NCI-H1048 (cell line): ENCODE results near the gene UBXN10.
"Not testable (repeated sequence)": the region's sequence is repeated elsewhere in the genome, so short reads cannot be mapped to it uniquely, and the experiment has no call there.

Experiments
- DNase-seq: peaks from one replicate; lab custom pipeline; 2025; lab: John Stamatoyannopoulos, UW

Gene UBXN10

GRCh38 chr1:20200966-20201365 is 15.1 kb downstream of the UBXN10 start:
- DNase-seq, result no peak

- DNase-seq, result no peak
Observed at GRCh38 chr1:20202166-20202565, 16.3 kb downstream of the UBXN10 start.

DNA sequence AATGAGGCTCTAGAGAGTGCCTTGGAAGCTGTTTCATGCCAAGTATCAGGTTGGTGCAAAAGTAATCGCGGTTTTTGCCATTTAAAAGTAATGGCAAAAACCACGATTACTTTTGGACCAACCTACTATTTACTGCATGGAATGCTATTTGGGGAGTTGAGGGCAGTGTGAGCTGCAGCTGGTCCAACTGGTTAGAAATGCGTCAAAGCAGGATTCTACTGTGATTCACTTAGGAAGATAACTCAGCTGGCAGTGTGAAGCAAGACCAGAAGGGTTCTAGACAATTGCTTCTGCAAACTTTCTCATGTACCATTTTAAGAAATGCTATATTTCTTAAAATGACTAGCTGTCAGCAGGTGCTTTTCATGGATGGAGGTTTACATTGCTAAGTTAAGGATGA is 21.6 kb downstream of the UBXN10 start:
- DNase-seq, result no peak

DNA sequence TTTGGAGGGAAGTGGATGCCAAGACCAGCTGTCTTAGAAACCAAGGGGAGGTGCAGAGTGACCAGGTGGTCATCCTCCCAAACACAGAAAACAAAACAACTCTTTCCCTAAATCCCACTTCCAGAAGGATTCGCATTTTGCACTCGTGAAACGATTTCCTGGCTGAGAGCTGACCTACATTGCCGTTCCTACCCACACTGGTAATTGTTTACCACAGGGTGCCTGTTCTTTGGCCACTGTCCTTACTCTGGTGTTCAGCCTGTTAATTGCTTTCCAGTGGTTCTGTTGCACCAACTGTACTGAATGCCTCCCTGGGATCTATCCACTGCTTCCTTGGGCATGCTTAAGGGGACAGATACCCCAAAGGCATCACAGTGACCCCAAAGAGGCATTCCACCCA is 23.6 kb downstream of the UBXN10 start:
- no peak for DNase-seq

DNA sequence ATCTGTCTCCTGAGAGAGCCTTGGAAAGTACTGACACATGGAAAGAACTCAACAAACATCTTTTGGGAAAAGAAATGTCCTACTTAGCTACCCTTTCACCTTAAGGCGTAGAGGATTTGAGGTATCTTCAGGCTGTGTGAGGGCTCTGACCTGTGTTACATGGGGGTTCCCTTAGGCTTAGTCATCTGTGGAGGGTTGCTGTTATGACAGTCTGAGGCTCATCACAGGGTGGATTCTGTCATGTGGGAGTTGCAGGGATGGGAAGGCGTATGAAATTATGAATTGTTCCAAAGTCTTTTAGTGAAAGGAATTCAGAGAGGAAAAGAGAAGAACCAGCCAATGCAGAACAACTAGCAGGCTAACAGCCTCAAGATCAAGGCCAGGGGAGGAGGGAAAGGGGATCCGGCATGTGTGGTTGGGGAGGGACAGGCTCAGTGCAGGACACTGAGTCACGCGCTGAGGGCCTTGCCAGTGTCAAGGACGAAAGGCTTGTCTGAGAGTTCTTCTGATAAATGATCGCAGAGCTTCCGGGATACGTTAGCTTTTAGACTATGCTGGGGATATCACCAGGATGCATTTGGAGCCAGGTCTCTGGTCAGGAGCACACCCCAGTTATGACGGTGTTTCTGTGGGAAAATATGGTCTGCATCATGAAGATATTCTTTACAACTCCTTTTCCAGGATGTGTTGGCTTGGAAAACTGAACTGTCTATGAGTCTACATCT is 25.0 kb downstream of the UBXN10 start:
- DNase-seq, result no peak

GRCh38 chr1:20211511-20211931 is 25.6 kb downstream of the UBXN10 start:
- no peak for DNase-seq

DNA sequence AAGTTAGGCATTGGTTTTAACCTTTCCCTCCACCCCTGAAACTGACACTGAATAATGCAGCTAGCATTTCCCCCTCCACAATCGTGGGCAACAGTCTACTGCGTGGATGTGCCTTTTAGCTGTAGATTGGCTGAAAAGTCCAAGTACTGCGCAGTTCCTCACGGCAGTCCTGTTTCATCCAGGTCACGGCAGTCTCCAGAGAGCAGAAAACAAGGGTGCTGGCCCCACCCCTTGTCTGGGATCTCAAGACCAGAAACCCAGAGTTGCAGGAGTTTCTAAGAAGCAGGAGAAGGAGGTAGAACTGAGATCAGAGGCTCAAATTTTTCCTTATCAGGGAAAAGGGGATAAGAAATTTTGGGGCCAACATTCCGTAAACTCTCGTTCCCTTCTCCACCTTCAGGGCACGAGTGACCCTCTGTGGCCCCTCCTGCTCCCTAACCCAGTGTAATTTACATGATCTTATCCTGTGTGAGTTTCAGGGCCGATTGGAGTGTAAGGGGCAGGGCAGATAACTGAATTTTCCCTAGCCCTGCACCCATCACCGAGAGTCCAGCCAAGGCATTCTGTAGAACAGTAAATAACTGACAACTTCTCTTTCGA is 26.3 kb downstream of the UBXN10 start:
- DNase-seq, result no peak

DNA sequence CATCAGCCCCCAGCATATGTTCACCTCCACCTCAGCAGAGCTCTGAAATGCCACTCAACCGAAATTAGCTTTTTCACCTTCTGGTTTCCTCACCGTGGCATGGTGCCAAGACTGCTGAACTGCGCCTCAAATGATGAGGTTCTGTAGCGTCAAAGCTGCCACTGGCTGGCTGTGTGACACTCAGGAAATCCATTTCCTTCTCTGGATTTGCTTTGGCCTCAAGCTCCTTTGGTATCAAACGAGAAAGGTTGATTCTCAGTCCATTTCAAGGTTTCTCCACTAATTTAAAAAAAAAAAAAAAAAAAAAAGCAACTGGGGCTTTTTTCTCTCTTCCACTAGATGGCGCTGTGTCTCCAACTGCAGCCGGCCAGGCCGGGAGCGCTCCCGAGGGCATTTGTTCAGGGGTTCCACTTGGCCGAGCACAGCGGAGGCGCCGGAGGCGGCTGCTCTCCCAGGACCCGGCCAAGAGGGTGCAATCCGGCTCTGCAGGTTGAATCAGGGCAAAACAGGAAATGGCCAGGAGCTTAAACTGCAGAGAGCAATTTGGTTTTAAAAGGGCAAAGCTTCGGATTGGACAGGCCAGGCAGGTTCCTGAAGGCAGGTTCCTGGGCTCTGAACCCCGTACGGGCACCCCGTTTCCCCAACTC is 26.9 kb downstream of the UBXN10 start:
- no peak for DNase-seq

DNA sequence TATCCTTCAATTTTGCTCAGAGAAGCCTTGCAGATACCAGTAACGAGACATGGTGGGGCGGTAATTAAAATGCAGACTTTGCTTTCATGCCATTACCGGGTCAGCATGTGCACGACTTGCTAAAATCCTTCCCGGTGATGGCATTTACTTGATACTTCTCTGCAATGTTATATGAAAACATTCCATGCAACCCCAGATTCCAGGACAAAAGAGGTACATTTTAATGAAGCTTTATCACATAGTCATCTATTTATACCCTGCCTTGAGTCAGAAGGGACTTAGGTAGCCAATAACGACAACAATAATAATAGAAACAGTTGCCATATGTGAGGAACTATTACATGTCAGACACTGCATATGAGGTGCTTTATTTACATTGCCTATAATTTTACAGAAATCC is 29.8 kb downstream of the UBXN10 start:
- no peak for DNase-seq

DNA sequence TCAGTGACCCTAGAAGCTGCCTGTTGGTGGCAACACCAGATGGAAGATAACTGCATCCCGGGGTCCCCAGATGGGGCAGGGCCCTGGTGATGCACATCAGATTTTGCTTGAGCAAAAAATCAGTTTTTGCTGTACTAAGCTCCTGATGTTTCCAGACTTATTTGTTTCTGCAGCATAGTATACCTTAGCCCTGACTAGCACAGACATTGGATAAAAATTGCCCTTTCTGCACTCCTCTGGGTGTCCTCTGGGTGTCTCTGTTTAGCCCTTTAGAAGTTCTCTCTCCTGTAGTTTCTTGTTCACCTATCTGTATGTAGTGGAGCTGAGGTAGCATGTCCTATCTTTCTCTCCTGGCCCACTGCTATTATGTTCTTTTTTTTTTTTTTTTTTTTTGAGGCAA is 30.7 kb downstream of the UBXN10 start:
- no peak for DNase-seq

DNA sequence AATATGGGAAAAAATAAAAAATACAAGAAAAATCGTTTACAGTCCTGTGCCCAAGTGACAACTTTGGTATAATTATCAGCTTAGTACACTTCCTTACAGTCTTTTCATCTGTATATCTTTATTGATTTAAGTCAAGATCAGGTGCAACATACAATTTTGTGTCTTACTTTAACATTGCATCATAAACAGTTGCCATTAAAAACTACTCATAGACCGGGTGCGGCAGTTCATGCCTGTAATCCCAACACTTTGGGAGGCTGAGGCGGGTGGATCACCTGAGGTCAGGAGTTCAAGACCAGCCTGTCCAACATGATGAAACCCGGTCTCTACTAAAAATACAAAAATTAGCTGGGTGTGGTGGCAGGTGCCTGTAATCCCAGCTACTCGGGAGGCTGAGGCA is 33.2 kb downstream of the UBXN10 start:
- DNase-seq, result not testable (repeated sequence)

DNA sequence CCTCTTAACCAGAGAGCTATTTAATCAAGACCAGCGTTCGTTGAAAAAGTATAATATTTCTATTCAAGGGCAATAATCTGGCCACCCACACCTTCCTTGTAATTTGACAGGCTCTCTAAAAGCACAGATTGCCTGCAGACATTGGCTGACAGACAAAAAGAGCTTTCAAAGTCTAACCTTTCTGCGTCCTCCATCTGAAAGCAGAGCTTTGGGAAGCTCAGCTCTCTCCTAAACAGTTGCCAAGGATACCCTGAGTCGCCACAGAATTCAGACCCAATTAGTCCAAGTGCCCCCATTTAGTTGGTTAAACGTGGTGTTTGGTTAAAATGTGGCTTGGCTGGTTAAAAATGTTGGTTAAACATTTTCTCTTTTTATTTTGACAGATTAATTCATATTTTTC is 34.1 kb downstream of the UBXN10 start:
- no peak for DNase-seq

DNA sequence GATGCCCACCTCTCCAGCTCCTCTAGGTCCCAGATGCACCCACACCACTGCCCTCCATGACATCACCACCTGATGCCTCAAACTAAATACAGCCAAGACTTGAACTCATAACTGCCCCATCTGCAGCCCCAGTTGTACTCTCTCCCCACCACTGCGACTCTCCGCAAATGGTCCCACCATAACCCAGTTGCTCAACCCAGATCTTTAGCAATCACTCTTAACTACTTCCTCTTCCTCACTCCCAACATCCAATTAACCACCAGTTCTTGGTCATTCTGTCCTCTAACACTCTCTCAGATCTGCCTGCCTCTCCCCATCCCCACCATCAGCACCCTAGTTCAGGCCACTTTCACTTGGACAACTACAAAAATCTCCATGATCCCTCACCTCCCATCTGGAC is 37.2 kb downstream of the UBXN10 start:
- DNase-seq, result no peak

GRCh38 chr1:20223551-20224419 is 37.9 kb downstream of the UBXN10 start:
- DNase-seq, result no peak

GRCh38 chr1:20224546-20224945 is 38.6 kb downstream of the UBXN10 start:
- DNase-seq, result no peak

GRCh38 chr1:20227704-20228103 is 41.8 kb downstream of the UBXN10 start:
- no peak for DNase-seq

GRCh38 chr1:20228314-20228825 is 42.5 kb downstream of the UBXN10 start:
- DNase-seq, result no peak

GRCh38 chr1:20229171-20229570 is 43.3 kb downstream of the UBXN10 start:
- no peak for DNase-seq

DNA sequence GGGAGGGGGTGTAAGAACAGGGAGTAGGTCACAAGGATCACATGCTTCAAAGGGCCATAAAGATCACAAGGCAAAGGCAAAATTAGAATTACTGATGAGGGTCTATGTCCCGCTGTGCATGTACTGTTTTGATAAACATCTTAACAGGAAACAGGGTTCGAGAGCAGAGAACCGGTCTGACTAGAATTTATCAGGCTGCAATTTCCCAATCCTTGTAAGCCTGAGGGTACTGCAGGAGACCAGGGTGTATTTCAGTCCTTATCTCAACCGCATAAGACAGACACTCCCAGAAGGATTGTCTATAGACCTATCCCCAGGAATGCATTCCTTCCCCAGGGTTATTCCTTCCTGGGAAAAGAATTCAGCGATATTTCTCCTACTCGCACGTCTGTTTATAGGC is 46.7 kb downstream of the UBXN10 start:
- not testable (repeated sequence) for DNase-seq

DNA sequence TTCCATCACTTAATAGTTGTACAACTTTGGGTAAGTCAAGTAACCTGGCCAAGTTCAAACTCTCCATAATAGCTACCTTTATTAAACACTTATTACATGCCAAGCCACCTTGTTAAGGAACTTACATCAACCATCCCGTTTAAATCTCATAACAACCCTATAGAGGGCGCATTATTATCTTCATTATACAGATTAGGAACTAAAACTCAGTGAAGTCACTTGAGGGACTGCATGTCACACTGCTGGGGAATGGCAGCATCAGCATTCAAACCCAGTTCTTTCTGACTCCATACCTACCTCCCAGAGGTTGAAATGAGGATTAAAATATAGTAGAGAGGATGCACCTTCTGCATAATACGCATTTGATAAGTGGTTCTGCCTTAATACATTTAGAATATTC is 47.5 kb downstream of the UBXN10 start:
- DNase-seq, result no peak

GRCh38 chr1:20233866-20234265 is 48.0 kb downstream of the UBXN10 start:
- no peak for DNase-seq
